Activated T-helper 9 cell treated with anti-CD3 and anti-CD28 coated beads, Interleukin-2, amount 50 U/mL, for 16 hours (primary cell): ENCODE measurements around the gene MNX1.

Experiments used
- DNase-seq: peaks from one replicate; pipeline ENCODE4 v3.0.0-alpha.2; 2020; ENCODE audit warnings: low read depth

Gene MNX1

DNA sequence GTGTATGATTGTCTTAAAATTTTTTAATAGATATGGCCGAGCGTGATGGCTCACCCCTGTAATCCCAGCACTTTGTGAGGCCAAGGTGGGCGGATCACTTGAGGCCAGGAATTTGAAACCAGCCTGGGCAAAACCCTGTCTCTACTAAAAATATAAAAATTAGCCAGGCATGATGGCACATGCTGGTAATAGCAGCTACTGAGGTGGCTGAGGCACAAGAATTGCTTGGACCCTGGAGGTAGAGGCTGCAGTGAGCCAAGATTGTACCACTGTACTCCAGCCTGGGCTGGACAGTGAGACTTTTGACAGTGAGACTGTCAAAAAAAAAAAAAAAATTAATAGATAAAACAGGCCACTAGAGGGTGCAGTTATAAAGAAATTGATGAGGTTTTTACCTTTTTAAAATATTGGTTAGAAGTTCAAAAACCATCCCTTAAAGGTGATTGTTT lies 40.5 kb downstream of the MNX1 start:
- no peak for DNase-seq

DNA sequence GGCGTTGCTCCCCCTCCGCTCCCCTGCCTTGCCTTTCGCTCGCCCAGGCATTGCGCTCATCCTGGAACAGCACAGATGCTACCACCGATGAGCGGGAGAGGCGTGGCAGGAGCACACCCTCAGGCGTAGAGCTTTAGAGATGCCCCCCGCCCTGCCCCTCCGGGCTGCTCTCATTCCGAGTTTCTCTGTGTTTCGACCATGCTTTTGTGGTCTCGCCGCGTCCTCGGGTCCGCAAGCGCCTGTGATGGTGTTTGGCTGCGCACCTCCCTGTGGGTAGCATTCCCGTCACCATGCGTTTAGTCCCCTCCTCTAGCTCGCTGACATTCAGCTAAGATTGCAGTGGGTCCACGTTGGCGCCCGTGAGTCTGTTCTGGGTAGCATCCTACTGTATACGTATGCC lies 42.3 kb downstream of the MNX1 start:
- DNase-seq = no peak

GRCh38 chr7:156966387-156966786 lies 44.1 kb downstream of the MNX1 start:
- no peak for DNase-seq

DNA sequence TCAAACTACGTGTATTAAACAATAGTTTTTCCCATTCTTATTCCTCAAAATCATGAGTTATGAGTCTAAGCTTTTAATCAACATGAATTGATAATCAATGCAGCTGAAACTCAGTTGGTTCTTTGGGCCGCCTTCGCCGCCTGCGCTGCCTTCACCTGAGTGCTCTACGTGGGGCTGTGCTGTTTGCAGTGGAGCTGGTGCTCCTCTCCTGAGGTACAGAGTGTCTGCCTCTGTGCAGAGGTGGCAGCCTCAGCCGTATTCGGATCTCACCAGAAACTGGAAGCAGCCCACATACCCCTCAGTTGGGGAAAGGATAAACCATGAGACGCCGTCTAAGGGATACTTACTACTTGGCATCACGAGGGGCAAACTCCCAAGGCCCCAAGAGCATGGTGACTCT lies 45.5 kb downstream of the MNX1 start:
- DNase-seq = no peak

DNA sequence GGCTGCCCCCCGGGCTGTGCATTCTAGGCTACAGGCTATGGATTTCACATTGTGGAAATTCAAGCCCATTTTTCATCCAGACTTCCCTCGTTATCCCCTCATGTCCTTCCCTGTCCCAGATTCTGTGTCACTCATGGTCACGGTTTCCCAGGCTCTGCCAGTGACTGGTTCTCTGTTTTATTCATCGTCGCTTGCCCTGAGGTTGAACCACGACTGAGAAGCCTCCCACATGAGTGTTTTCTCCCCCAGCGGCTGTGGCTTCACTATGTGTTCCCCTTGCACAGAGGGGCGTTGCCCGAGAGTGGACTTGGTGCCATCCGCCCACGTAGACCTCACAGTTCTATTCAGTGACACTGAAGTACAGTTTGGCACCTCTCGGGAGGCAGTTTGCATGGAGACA lies 47.0 kb downstream of the MNX1 start:
- DNase-seq = no peak

- DNase-seq = no peak
These were observed 47.6 kb downstream of the MNX1 start for GRCh38 chr7:156962897-156963296.

DNA sequence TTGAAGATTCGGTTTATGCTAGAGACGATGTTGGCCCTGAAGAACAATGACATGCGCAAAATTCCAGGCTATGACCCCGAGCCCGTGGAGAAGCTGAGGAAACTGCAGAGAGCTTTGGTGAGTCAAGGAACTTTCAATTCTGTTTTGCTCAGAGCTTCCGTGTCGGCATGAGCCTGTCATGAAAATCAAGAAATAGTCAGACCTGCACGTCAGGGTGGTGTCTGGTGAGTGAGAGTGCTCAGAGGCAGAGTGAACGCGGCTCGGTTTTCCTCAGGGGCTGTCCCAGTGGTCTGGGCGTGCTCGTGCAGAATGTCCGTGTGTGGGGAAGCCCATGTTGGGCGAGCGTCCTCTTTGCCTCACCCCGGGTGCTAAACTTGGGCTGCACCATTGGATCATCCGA lies 48.3 kb downstream of the MNX1 start:
- no peak for DNase-seq

- no peak for DNase-seq
These were observed 53.7 kb downstream of the MNX1 start for GRCh38 chr7:156956727-156957126.

DNA sequence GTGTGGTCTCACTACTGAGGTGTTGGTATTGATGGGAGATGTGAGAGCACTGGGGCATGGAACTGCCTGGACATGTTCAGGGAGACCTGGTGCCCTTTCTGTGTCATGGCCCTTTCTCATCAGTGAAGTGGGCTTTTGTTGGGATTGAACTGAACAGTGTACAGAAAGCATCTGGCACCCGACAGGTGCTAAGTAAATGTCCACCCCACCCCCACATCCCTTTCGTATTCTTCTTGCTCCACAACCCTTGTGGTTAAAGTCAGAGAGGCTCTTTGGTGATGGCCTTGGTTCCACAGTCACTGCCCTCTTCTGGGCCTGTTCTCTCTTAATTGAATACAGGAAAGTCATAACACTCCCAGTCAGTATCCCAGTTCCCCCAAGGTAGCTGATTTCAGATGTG lies 55.5 kb downstream of the MNX1 start:
- DNase-seq = no peak
